HL-60 (cell line): ENCODE measurements around the gene CEP112.
"Not testable (repeated sequence)": the region's sequence is repeated elsewhere in the genome, so short reads cannot be mapped to it uniquely, and the experiment has no call there.

Experiments
- POLR2AphosphoS5 ChIP-seq: IDR thresholded peaks from 2 replicates; pipeline ENCODE4 v1.6.1; 2012; ENCODE audit warnings: low read depth
- TF ChIP-seq, protein P1 (sequence below): IDR thresholded peaks from one replicate; pipeline ENCODE4 v1.5.1; 2011; ENCODE audit warnings: low read length, control low read depth, inconsistent platforms; ENCODE audit not compliant: insufficient read depth

- TF ChIP-seq, protein P1, sequence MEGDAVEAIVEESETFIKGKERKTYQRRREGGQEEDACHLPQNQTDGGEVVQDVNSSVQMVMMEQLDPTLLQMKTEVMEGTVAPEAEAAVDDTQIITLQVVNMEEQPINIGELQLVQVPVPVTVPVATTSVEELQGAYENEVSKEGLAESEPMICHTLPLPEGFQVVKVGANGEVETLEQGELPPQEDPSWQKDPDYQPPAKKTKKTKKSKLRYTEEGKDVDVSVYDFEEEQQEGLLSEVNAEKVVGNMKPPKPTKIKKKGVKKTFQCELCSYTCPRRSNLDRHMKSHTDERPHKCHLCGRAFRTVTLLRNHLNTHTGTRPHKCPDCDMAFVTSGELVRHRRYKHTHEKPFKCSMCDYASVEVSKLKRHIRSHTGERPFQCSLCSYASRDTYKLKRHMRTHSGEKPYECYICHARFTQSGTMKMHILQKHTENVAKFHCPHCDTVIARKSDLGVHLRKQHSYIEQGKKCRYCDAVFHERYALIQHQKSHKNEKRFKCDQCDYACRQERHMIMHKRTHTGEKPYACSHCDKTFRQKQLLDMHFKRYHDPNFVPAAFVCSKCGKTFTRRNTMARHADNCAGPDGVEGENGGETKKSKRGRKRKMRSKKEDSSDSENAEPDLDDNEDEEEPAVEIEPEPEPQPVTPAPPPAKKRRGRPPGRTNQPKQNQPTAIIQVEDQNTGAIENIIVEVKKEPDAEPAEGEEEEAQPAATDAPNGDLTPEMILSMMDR: not testable (repeated sequence)
- TF ChIP-seq POLR2AphosphoS5: not testable (repeated sequence)
These were observed 354.7 kb downstream of the CEP112 start for GRCh38 chr17:65837232-65837631.
